WTC11 (cell line): ENCODE data around the gene GJB5. TPM values are rescaled to one million over a fixed set of nuclear protein-coding genes. Genes with fewer than 3 reads are reported as not detected.

ENCODE experiments used
- ATAC-seq: fragments of 200-7000 bp; cut with Tn5 transposase; 2 replicates; pipeline ENCODE4 v1.10.0; 2021; ENCODE audit warnings: mild to moderate bottlenecking, moderate library complexity
- CTCF ChIA-PET: fragments of 300-600 bp; sonication (Branson Sonifier 250); formaldehyde crosslinking; loops from one replicate; lab custom pipeline; 2021; ENCODE audit warnings: antibody characterized with exemption; lab: Charles Lee
- POLR2A ChIA-PET: fragments of 350-600 bp; sonication (Branson Sonifier 250); formaldehyde crosslinking; loops from one replicate; lab custom pipeline; 2021; ENCODE audit warnings: antibody characterized with exemption; lab: Charles Lee
- DNase-seq: peaks from one replicate; pipeline ENCODE4 v3.0.0; 2021; ENCODE audit warnings: low spot score
- H3K27ac Mint-ChIP-seq: 2 replicates; pipeline ENCODE4 v1.8.0; 2021; ENCODE audit warnings: mixed read lengths
- H3K27me3 Mint-ChIP-seq: 2 replicates; pipeline ENCODE4 v1.8.0; 2021; ENCODE audit warnings: low read depth, mild to moderate bottlenecking, moderate library complexity, mixed read lengths
- H3K36me3 Mint-ChIP-seq: 2 replicates; pipeline ENCODE4 v1.8.0; 2021; ENCODE audit warnings: mixed read lengths
- H3K4me1 Mint-ChIP-seq: 2 replicates; pipeline ENCODE4 v1.8.0; 2022; ENCODE audit warnings: mixed read lengths
- H3K4me3 Mint-ChIP-seq: 2 replicates; pipeline ENCODE4 v1.8.0; 2021; ENCODE audit warnings: mild to moderate bottlenecking, moderate library complexity, mixed read lengths
- H3K9me3 Mint-ChIP-seq: 2 replicates; pipeline ENCODE4 v1.8.0; 2021; ENCODE audit warnings: mixed read lengths
- ATF1 ChIP-seq: sonication (generic); formaldehyde crosslinking; IDR thresholded peaks from 2 replicates; pipeline ENCODE4 v1.8.1; 2023; ENCODE audit warnings: mild to moderate bottlenecking, moderate library complexity, missing genetic modification reagents
- ATF6 ChIP-seq: sonication (generic); formaldehyde crosslinking; IDR thresholded peaks from 2 replicates; pipeline ENCODE4 v1.8.1; 2023; ENCODE audit warnings: mild to moderate bottlenecking, missing genetic modification reagents
- CTCF ChIP-seq: fragments of 200-600 bp; IDR thresholded peaks from 2 replicates; pipeline ENCODE4 v1.8.0; 2022; ENCODE audit warnings: antibody characterized with exemption
- ELF4 ChIP-seq: sonication (generic); formaldehyde crosslinking; IDR thresholded peaks from 2 replicates; pipeline ENCODE4 v1.8.1; 2022; ENCODE audit warnings: low read depth, mild to moderate bottlenecking, moderate library complexity, missing genetic modification reagents
- EMX1 ChIP-seq: fragments of 250-450 bp; sonication (Bioruptor Pico); IDR thresholded peaks from 2 replicates; pipeline ENCODE4 v1.8.0; 2021; ENCODE audit warnings: mild to moderate bottlenecking
- ERG ChIP-seq: fragments of 250-450 bp; sonication (Bioruptor Pico); IDR thresholded peaks from 2 replicates; pipeline ENCODE4 v1.8.0; 2021; ENCODE audit warnings: mild to moderate bottlenecking
- ETV6 ChIP-seq: sonication (generic); formaldehyde crosslinking; IDR thresholded peaks from 2 replicates; pipeline ENCODE4 v1.8.1; 2022; ENCODE audit warnings: mild to moderate bottlenecking, missing genetic modification reagents
- FOXK1 ChIP-seq: sonication (generic); formaldehyde crosslinking; IDR thresholded peaks from 2 replicates; pipeline ENCODE4 v1.8.0; 2022; ENCODE audit warnings: mild to moderate bottlenecking, moderate library complexity, missing genetic modification reagents
- GABPB1 ChIP-seq: sonication (generic); formaldehyde crosslinking; IDR thresholded peaks from 2 replicates; pipeline ENCODE4 v1.8.1; 2023; ENCODE audit warnings: mild to moderate bottlenecking, missing genetic modification reagents
- GRHL2 ChIP-seq: fragments of 250-450 bp; sonication (Bioruptor Pico); IDR thresholded peaks from 2 replicates; pipeline ENCODE4 v1.8.0; 2022; ENCODE audit warnings: mild to moderate bottlenecking, moderate library complexity; ENCODE audit not compliant: insufficient replicate concordance, severe bottlenecking
- HMGXB4 ChIP-seq: sonication (generic); formaldehyde crosslinking; IDR thresholded peaks from 2 replicates; pipeline ENCODE4 v1.8.1; 2023; ENCODE audit warnings: mild to moderate bottlenecking, moderate library complexity, missing genetic modification reagents
- MLX ChIP-seq: sonication (generic); formaldehyde crosslinking; IDR thresholded peaks from 2 replicates; pipeline ENCODE4 v1.8.1; 2023; ENCODE audit warnings: mild to moderate bottlenecking, missing genetic modification reagents, moderate library complexity
- NFYB ChIP-seq: sonication (generic); formaldehyde crosslinking; conservative IDR thresholded peaks from 2 replicates; pipeline ENCODE4 v1.8.0; 2022; ENCODE audit warnings: low read depth, missing genetic modification reagents
- STAT6 ChIP-seq: sonication (generic); formaldehyde crosslinking; conservative IDR thresholded peaks from 2 replicates; pipeline ENCODE4 v1.8.1; 2023; ENCODE audit warnings: mild to moderate bottlenecking, low read depth, missing genetic modification reagents, moderate library complexity
- USF1 ChIP-seq: sonication (generic); formaldehyde crosslinking; IDR thresholded peaks from 2 replicates; pipeline ENCODE4 v1.8.0; 2022; ENCODE audit warnings: mild to moderate bottlenecking, missing genetic modification reagents
- ZSCAN18 ChIP-seq: fragments of 250-450 bp; sonication (Bioruptor Pico); IDR thresholded peaks from 2 replicates; pipeline ENCODE4 v2.1.2; 2022; ENCODE audit warnings: mild to moderate bottlenecking, moderate library complexity
- total RNA-seq: library from RNA; stranded (reverse); gene quantifications from 3 replicates; pipeline ENCODE4 v1.2.3, GENCODE V29; 2021

The GJB5 gene
- total RNA-seq, 1 experiment from 2014 or later: 0.55 TPM

GRCh38 chr1:34784751-34785221, 29.9 kb downstream of the GJB5 start:
- H3K27ac Mint-ChIP-seq: no peak overlapping the region
- POLR2A ChIA-PET: no interaction called here
- peaks cover 44% of the 10 kb centered on the region for H3K27me3 Mint-ChIP-seq
- TF ChIP-seq ATF6 (CRISPR knock-in tag): no peak
- no peak for TF ChIP-seq ERG (CRISPR knock-in tag)
- no peak for TF ChIP-seq GRHL2
- TF ChIP-seq ATF1 (CRISPR knock-in tag): no peak
- TF ChIP-seq MLX: no peak
- TF ChIP-seq GABPB1 (CRISPR knock-in tag): no peak
- no peak for TF ChIP-seq HMGXB4 (CRISPR knock-in tag)
- no peak for TF ChIP-seq STAT6 (CRISPR knock-in tag)
- no peak for TF ChIP-seq EMX1
- no peak for TF ChIP-seq NFYB (CRISPR knock-in tag)
- no peak for TF ChIP-seq USF1 (CRISPR knock-in tag)
- no peak for TF ChIP-seq ETV6 (CRISPR knock-in tag)
- TF ChIP-seq CTCF: no peak
- no peak for TF ChIP-seq ELF4 (CRISPR knock-in tag)
- no peak for TF ChIP-seq ZSCAN18 (CRISPR knock-in tag)
- no peak for TF ChIP-seq FOXK1 (CRISPR knock-in tag)
- TF ChIP-seq, all 79 proteins: peak for 0
- no peak for ATAC-seq
- no peak for DNase-seq
- no peaks in the 10 kb centered on the region for H3K36me3 Mint-ChIP-seq
- no peaks in the 10 kb centered on the region for H3K9me3 Mint-ChIP-seq
- CTCF ChIA-PET: no interaction called here
- no peak overlapping the region for H3K4me3 Mint-ChIP-seq
- H3K4me1 Mint-ChIP-seq: peaks cover 11% of the 10 kb centered on the region; the same call in 1 of the 2 replicates
